Measurements from ENCODE around the gene TMEM209.

Gene TMEM209

DNA sequence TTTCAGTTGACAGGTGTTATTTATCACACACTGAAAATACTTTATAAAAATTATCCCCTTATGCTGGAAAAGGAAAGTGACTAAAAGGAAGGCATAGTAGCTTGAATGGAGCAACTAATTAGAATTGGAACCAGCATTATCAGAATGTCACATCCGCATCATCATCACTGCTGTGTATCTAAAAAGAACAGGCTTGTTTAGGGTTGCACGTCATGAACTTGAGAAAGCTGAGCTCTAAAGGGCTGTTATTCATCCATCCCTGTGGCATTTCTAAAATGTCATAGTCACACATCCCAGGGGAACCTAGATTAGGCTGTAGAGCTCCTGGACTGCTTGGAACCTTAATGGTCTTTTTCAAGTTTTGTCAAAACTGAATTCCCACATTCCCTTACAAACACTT is 80.5 kb downstream of the TMEM209 start:
- no peak for ATAC-seq (replicated peaks)
- H3K36me3 Mint-ChIP-seq, result peaks cover 30 to 52% of the 10 kb centered on the region in 2 donors
- H3K27me3 Mint-ChIP-seq, result no peaks in the 10 kb centered on the region
- no peaks in the 10 kb centered on the region for H3K9me3 Mint-ChIP-seq
- H3K4me1 Mint-ChIP-seq, result no peaks in the 10 kb centered on the region
- no peak overlapping the region for H3K4me3 Mint-ChIP-seq
- no peak overlapping the region for H3K27ac Mint-ChIP-seq
- no peak for DNase-seq

DNA sequence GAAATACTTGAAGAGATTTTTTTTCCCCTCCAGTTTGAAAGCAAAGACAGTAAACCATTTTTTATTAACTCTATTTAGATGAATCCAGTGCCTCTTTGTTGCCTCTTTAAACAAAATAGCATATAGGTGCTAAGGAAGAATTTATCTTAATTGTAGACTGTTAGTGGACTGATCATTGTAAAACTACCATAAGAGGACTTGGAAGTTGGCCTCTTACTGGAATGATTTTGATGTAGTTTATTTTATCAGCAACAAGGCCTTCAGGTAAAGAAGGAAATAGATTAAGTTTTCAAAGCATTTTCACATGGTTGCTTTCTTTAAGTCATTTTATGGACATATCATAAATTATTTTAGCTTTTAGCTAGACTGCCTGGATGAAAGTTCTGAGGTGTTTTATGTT is 81.7 kb downstream of the TMEM209 start:
- Mint-ChIP-seq H3K27ac (no peak overlapping the region), H3K36me3 (peaks cover 26 to 46% of the 10 kb centered on the region in 2 donors), H3K9me3 (no peaks in the 10 kb centered on the region), H3K4me1 (no peaks in the 10 kb centered on the region), H3K4me3 (no peak overlapping the region), H3K27me3 (no peaks in the 10 kb centered on the region)
- DNase-seq, result no peak
- no peak for ATAC-seq (replicated peaks)

DNA sequence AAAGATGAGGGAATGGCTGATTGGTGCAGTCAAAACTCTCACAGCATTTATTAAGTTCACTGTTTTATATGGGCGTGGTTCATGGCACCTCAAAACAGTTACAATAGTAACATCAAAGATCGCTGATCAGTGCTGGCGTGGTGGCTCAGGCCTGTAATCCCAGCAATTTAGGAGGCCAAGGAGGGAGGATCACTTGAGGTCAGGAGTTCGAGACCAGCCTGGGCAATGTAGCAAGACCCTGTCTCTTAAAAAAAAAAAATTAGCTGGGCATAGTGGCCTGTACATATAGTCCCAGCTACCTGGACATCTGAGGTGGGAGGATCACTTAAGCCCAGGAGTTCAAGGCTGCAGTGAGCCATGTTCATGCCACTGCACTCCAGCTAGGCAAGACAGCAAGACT is 86.4 kb downstream of the TMEM209 start:
- H3K36me3 Mint-ChIP-seq, result peaks cover 24 to 40% of the 10 kb centered on the region in 2 donors
- ATAC-seq (replicated peaks) (no peak), DNase-seq (no peak)
- peaks cover 10 to 11% of the 10 kb centered on the region in 2 donors for H3K4me1 Mint-ChIP-seq
- H3K9me3 Mint-ChIP-seq, result no peaks in the 10 kb centered on the region
- no peak overlapping the region for H3K27ac Mint-ChIP-seq
- no peaks in the 10 kb centered on the region for H3K27me3 Mint-ChIP-seq
- no peak overlapping the region for H3K4me3 Mint-ChIP-seq

DNA sequence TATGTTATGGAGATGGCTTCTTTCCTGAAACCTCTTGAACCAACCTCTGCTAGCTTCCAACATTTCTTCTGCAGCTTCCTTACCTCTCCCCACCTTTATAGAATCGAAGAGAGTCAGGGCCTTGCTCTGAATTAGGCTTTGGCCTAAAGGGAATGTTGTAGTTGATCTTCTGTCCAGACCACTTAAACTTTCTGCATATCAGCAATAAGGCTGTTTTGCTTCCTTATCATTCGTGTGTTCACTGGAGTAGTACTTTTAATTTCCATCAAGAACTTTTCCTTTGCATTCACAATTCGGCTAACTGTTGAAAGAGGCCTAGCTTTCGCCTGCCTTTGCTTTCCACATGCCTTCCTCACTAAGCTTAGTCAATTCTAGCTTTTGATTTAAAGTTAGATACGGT is 86.9 kb downstream of the TMEM209 start:
- no peaks in the 10 kb centered on the region for H3K9me3 Mint-ChIP-seq
- DNase-seq (no peak), ATAC-seq (replicated peaks) (no peak)
- H3K4me3 Mint-ChIP-seq, result no peak overlapping the region
- H3K4me1 Mint-ChIP-seq, result peaks cover 14 to 16% of the 10 kb centered on the region in 2 donors
- no peak overlapping the region for H3K27ac Mint-ChIP-seq
- H3K36me3 Mint-ChIP-seq, result peaks cover 24 to 35% of the 10 kb centered on the region in 2 donors
- H3K27me3 Mint-ChIP-seq, result no peaks in the 10 kb centered on the region

DNA sequence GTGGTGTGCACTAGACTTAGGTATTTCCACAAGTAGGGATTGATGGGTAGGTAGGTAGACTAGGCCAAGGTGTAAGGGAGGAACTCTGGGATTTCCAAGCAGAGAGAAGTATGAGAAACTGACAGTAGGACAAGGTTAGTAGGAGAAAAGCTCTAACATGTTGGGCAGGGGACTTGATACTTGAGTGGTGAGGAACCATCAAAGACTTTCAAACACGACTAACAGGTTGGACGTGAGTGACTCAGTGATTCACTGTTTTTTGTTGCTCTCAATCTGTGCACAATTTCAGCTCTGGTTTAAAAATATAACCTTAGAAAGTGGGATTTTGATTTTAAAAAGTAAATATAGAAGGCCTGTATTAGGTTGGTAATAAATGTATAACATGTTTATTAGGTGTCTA is 90.4 kb downstream of the TMEM209 start:
- ATAC-seq (replicated peaks), result peak; percentile 33 to 34
- H3K27ac Mint-ChIP-seq, result peak overlapping the region; percentile 33
- peaks cover 15% of the 10 kb centered on the region in 2 donors for H3K36me3 Mint-ChIP-seq
- no peak for DNase-seq
- no peaks in the 10 kb centered on the region for H3K27me3 Mint-ChIP-seq
- peaks cover 0 to 3% of the 10 kb centered on the region in 2 donors for H3K9me3 Mint-ChIP-seq
- no peak overlapping the region for H3K4me3 Mint-ChIP-seq
- H3K4me1 Mint-ChIP-seq, result peaks cover 26 to 34% of the 10 kb centered on the region in 2 donors

All from stimulated activated naive B cell treated with anti-CD40 and anti-IgM and Interleukin-4, amounts not matched to agents 10 μg/mL and 1 μg/mL and 100 μg/mL, for 72 hours (primary cell).